ENCODE results near the gene NT5E.

GRCh38 chr6:85435851-85436250 lies 14.0 kb upstream of the NT5E start:
- TF ChIP-seq POLR2AphosphoS5 (IDR thresholded peaks at IDR 0.05; ENCODE audit: insufficient read depth, low read depth, low read length) (no peak), FOS (IDR thresholded peaks at IDR 0.05; ENCODE audit: borderline replicate concordance, insufficient read depth, low read length) (no peak), CTCF (IDR thresholded peaks at IDR 0.05; ENCODE audit: extremely low read depth in 1 of 2, insufficient read depth in 1 of 2, low read depth in 1 of 2, low read length in 2 of 2) (no peak), MYC (IDR thresholded peaks at IDR 0.05; ENCODE audit: low read depth, low read length) (no peak), POLR2A (IDR thresholded peaks at IDR 0.05; ENCODE audit: low read depth, low read length) (no peak)
